HEK293T (cell line): ENCODE measurements around the gene MITD1.

ENCODE experiments used
- CTCF ChIA-PET: fragments of 350-600 bp; formaldehyde crosslinking; extraction: SDS; loops from one replicate; lab custom pipeline; 2021; ENCODE audit warnings: antibody characterized with exemption, inconsistent platforms; lab: Yijun Ruan, JAX
- POLR2A ChIA-PET: fragments of 350-600 bp; formaldehyde crosslinking; extraction: SDS; loops from one replicate; lab custom pipeline; 2020; ENCODE audit warnings: antibody characterized with exemption, inconsistent platforms; lab: Yijun Ruan, JAX
- DNase-seq: peaks from one replicate; pipeline ENCODE4 v3.0.0; 2012; ENCODE audit warnings: mixed read lengths; ENCODE audit errors: extremely low spot score
- BHLHE40 ChIP-seq: fragments of 450-650 bp; IDR thresholded peaks from 2 replicates; pipeline ENCODE4 v1.6.1; 2016; ENCODE audit warnings: mild to moderate bottlenecking, moderate library complexity, borderline replicate concordance
- CTBP1 ChIP-seq: fragments of 450-650 bp; IDR thresholded peaks from 2 replicates; pipeline ENCODE4 v1.6.1; 2016; ENCODE audit warnings: borderline replicate concordance
- ELF4 ChIP-seq: fragments of 450-650 bp; IDR thresholded peaks from 2 replicates; pipeline ENCODE4 v1.6.1; 2017; ENCODE audit warnings: antibody characterized with exemption
- FOXA1 ChIP-seq: fragments of 450-650 bp; IDR thresholded peaks from 2 replicates; pipeline ENCODE4 v1.6.1; 2016; ENCODE audit warnings: mild to moderate bottlenecking
- FOXK2 ChIP-seq: fragments of 450-650 bp; IDR thresholded peaks from 2 replicates; pipeline ENCODE4 v1.6.1; 2016; ENCODE audit warnings: mild to moderate bottlenecking
- HDGF ChIP-seq: fragments of 450-650 bp; IDR thresholded peaks from 2 replicates; pipeline ENCODE4 v1.6.1; 2017; ENCODE audit warnings: antibody characterized with exemption, borderline replicate concordance
- L3MBTL2 ChIP-seq: fragments of 450-650 bp; conservative IDR thresholded peaks from 2 replicates; pipeline ENCODE4 v1.6.1; 2016; ENCODE audit warnings: mild to moderate bottlenecking
- LEF1 ChIP-seq: fragments of 450-650 bp; IDR thresholded peaks from 2 replicates; pipeline ENCODE4 v1.6.1; 2017; ENCODE audit warnings: mild to moderate bottlenecking, borderline replicate concordance
- NFRKB ChIP-seq: fragments of 450-650 bp; IDR thresholded peaks from 2 replicates; pipeline ENCODE4 v1.6.1; 2016; ENCODE audit warnings: mild to moderate bottlenecking, moderate library complexity
- PKNOX1 ChIP-seq: fragments of 450-650 bp; IDR thresholded peaks from 2 replicates; pipeline ENCODE4 v1.6.1; 2016
- SP1 ChIP-seq: fragments of 450-650 bp; IDR thresholded peaks from 2 replicates; pipeline ENCODE4 v1.6.1; 2017
- SUZ12 ChIP-seq: fragments of 450-650 bp; IDR thresholded peaks from 2 replicates; pipeline ENCODE4 v1.6.1; 2016; ENCODE audit warnings: mild to moderate bottlenecking
- TARDBP ChIP-seq: fragments of 450-650 bp; IDR thresholded peaks from 2 replicates; pipeline ENCODE4 v1.6.1; 2016
- ZNF384 ChIP-seq: fragments of 450-650 bp; IDR thresholded peaks from 2 replicates; pipeline ENCODE4 v1.6.1; 2016

MITD1 gene

GRCh38 chr2:99127981-99128380 lies 52.9 kb downstream of the MITD1 start:
- ChIA-PET CTCF (no interaction called here), POLR2A (interaction anchor here (0.7 kb wide), 1 partner anchor 577 kb away, joined by 3 read pairs; no protein-coding TSS in a partner anchor)
- no peak for TF ChIP-seq FOXA1
- no peak for TF ChIP-seq TARDBP
- TF ChIP-seq ELF4, result no peak
- TF ChIP-seq FOXK2, result no peak
- no peak for TF ChIP-seq ZNF384
- no peak for TF ChIP-seq NFRKB
- no peak for TF ChIP-seq BHLHE40
- no peak for TF ChIP-seq SP1
- no peak for TF ChIP-seq HDGF
- no peak for TF ChIP-seq LEF1
- TF ChIP-seq PKNOX1, result no peak
- TF ChIP-seq SUZ12, result no peak
- no peak for TF ChIP-seq L3MBTL2
- TF ChIP-seq CTBP1, result no peak
- DNase-seq, result no peak
